OCI-LY3 (cell line): ENCODE data around the gene EHMT1.

Experiments
- CTCF ChIP-seq: fragments of 200-600, 300-600 bp; sonication (generic); IDR thresholded peaks from 2 replicates; pipeline ENCODE4 v1.5.1; 2014; ENCODE audit warnings: antibody characterized with exemption, low read length, low read depth
- EZH2phosphoT487 ChIP-seq: fragments of 200-600 bp; shearing (Covaris generic); IDR thresholded peaks from 2 replicates; pipeline ENCODE4 v1.6.1; 2018; ENCODE audit warnings: antibody characterized with exemption, mixed run types, low read depth

- TF ChIP-seq CTCF (no peak), EZH2phosphoT487 (no peak)
Observed at GRCh38 chr9:137689745-137690529, 71.1 kb downstream of the EHMT1 start.
